Hepatic stellate cell (primary cell): ENCODE data around the gene TRIM46.
A peak's percentile ranks its signal among the peaks of the same experiment; 100 is the strongest.
"Not testable (repeated sequence)": the region's sequence is repeated elsewhere in the genome, so short reads cannot be mapped to it uniquely, and the experiment has no call there.

Experiments
- DNase-seq: peaks from one replicate; pipeline ENCODE4 v3.0.0; 2011; ENCODE audit warnings: low spot score

TRIM46 gene

GRCh38 chr1:155205969-155206593 lies 32.4 kb downstream of the TRIM46 start:
- no peak for DNase-seq

GRCh38 chr1:155206891-155207805 lies 33.5 kb downstream of the TRIM46 start:
- peak; percentile 83 for DNase-seq

GRCh38 chr1:155207806-155208540 lies 34.3 kb downstream of the TRIM46 start, which contains the start of gene THBS3:
TSS of gene THBS3 (minus strand) at chr1:155207897. CDS start at chr1:155207876, 21 bp downstream.
- no peak for DNase-seq

GRCh38 chr1:155208541-155209311 lies 35.1 kb downstream of the TRIM46 start, which contains the start of gene MTX1:
TSS of gene MTX1 (plus strand) at chr1:155208695. CDS start at chr1:155208805, 110 bp downstream.
- DNase-seq = peak; percentile 90

GRCh38 chr1:155209312-155209721 lies 35.7 kb downstream of the TRIM46 start:
- no peak for DNase-seq

DNA sequence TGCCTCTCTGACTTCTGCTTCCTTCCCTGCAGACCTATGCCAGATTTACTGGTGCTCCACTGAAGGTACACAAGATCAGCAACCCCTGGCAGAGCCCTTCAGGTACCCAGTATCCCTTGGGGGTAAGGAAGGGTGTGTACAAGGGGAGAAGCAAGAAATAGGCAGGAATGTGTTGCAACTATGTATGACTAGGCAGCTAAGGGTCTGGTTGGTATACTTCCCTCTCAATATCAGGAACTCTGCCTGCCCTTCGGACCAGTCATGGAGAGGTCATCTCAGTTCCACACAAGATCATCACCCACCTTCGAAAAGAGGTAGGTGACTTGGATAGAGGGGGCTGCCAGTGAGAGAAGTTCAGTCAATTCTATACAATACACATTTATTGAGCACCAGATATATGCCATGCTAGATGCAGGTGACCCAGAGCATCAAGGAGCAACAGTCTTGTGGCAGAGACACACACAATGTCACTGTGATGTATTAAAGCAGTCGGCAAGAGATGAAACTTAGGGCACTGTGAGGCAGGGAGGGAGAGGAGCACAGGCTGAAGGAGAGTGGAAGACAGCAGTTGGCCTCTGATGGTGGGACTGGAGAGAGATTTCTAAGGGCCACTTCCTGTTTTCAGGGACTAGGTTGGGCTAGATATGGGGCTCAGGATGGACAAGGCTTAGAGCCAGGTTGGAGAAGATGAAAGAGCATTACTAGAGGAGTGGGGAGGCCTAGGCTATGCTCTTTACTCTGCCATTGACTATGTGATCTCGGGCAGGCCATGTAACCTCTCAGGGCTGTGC lies 36.9 kb downstream of the TRIM46 start:
- DNase-seq = no peak

DNA sequence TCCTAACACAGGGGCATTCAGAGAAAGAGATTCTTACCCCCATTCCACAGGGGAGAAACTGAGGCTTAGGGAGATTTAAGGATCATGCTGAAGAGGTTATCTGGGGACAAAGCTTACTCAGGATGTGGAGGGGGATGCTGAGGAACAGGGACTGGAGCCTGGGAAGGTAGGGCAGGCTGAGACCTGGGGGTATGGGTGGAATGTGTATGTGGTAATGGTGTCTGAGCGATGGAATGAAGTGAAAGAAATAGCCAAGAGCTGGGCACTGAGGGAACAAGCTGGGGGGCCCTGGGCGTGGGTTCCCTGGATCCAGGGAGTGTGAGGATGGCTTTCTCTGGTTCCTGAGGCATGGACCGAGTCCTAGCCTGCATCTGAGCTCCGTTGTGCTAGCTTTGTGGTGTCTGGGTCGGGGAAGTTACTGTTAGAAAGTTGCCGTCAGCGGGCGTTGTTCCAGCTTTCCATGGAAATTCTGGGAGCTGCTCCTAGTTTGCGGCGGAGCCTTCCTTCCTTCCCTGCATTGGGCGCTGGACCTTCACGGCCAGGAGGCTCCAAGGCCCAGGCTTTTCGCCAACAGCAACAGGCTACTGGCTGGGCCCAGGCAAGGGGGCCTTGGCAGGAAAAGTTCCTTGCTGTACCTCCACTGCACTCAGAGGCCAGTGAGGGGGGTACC lies 37.9 kb downstream of the TRIM46 start:
- DNase-seq = not testable (repeated sequence)

DNA sequence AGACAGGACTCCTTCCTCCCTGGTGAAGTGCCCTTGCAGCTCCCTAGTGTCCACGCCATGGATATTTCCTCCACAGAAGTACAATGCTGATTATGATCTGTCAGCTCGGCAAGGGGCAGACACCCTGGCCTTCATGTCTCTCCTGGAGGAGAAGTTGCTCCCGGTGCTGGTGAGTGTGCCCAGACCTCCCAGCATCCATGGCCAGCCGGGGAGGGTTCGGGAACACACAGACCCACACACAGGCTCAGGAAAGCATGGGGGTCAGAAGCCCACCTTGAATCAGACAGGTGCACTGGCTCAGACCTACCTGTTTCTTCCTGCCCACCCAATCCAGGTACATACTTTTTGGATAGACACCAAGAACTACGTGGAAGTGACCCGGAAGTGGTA lies 38.4 kb downstream of the TRIM46 start:
- DNase-seq = not testable (repeated sequence)

GRCh38 chr1:155214702-155215101 lies 41.1 kb downstream of the TRIM46 start:
- DNase-seq = not testable (repeated sequence)

GRCh38 chr1:155218854-155219591 lies 45.4 kb downstream of the TRIM46 start:
- peak; percentile 71 for DNase-seq

DNA sequence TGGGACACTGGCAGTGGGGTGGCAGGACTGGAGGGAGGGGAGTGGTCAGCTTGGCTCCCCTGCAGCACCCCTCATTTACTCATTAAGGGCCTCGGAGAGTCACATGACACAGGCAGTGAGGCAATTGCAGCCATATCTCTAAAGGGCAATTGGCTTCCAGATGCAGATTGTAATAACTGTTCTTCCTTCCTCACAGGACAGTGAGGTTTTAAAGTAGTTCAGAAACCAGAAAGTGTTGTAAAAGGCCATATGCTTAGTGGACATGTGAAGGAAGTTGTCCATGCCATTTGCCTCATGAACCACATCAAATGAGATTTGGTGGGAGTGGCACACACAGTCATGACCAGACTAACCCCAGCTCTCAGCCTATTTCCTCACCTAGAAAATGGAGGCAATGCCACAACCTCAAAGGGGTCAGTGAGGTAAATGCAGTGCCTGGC lies 46.0 kb downstream of the TRIM46 start:
- DNase-seq = no peak

- not testable (repeated sequence) for DNase-seq
These were observed 46.7 kb downstream of the TRIM46 start for GRCh38 chr1:155220211-155220965.

DNA sequence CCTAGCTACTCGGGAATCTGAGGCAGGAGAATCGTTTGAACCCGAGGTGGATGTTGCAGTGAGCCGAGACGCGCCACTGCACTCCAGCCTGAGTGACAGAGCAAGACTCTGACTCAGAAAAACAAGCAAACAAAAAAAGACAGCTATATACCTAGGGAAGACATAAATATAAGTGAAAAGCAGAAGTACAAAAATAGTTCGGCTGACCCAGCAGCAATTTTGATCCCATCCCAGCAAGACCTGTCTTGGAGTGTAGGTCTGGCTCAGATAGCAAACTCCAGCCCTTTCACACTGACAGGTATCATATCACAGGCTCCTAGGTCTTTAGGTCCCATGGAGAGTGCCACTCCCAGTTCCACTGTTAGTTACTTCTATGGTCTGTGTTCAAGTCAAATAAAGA lies 49.4 kb downstream of the TRIM46 start:
- no peak for DNase-seq

GRCh38 chr1:155225404-155225759 lies 51.7 kb downstream of the TRIM46 start:
- not testable (repeated sequence) for DNase-seq

GRCh38 chr1:155226188-155226909 lies 52.7 kb downstream of the TRIM46 start:
- DNase-seq = peak; percentile 52

GRCh38 chr1:155226910-155227260 lies 53.2 kb downstream of the TRIM46 start:
- DNase-seq = peak; percentile 52

GRCh38 chr1:155227261-155228095 lies 53.8 kb downstream of the TRIM46 start:
- DNase-seq = peak; percentile 100
